Activated naive CD8-positive, alpha-beta T cell (primary cell): Measurements from ENCODE around the gene ITPK1.

Experiments
- H3K27ac Mint-ChIP-seq: one replicate; pipeline ENCODE4 v1.8.0; 2021; ENCODE audit warnings: mixed read lengths
- H3K27me3 Mint-ChIP-seq: one replicate; pipeline ENCODE4 v1.8.0; 2021; ENCODE audit warnings: mixed read lengths
- H3K36me3 Mint-ChIP-seq: one replicate; pipeline ENCODE4 v1.8.0; 2021; ENCODE audit warnings: mixed read lengths
- H3K4me1 Mint-ChIP-seq: one replicate; pipeline ENCODE4 v1.8.0; 2021; ENCODE audit warnings: low read depth, mixed read lengths
- H3K4me3 Mint-ChIP-seq: one replicate; pipeline ENCODE4 v1.8.0; 2021; ENCODE audit warnings: mild to moderate bottlenecking, mixed read lengths
- H3K9me3 Mint-ChIP-seq: one replicate; pipeline ENCODE4 v1.8.0; 2021; ENCODE audit warnings: low read depth, mixed read lengths

Gene ITPK1

DNA sequence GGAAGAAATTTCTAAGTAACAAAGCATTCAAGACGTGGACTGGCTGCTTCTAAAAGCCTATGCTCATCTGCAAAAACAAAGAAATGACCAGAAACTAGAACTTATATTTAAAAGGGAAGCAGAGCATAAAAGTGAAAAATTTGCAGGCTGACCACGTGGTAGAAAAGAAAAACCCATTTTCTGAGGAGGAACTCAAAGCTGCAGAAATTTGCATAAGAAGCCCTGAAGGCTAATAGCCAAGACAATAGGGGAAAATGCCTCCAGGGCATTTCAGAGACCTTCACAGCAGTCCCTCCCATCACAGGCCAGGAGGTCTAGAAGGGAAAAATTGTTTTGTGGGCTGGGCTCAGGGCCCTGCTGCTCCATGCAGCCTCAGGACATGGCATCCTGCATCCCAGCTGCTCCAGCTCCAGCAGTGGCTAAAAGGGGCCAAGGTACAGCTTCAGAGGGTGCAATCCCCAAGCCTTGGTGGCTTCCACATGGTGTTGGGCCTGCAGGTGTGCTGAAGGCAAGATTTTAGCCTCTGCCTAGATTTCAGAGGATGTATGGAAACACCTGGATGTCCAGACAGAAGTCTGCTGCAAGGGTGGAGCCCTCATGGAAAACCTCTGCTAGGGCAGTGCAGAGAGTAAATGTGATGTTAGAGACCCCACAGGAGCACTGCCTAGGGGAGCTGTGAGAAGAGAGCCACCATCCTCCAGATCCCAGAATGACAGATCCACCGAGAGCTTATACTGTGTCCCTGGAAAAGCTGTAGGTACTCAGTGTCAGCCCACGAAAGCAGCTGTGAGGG, 137.3 kb downstream of the ITPK1 start:
- H3K4me3 Mint-ChIP-seq = no peak overlapping the region
- H3K27ac Mint-ChIP-seq = no peak overlapping the region
- H3K36me3 Mint-ChIP-seq = peaks cover 42% of the 10 kb centered on the region
- H3K4me1 Mint-ChIP-seq = peaks cover 3% of the 10 kb centered on the region
- H3K9me3 Mint-ChIP-seq = peaks cover 9% of the 10 kb centered on the region
- H3K27me3 Mint-ChIP-seq = no peaks in the 10 kb centered on the region

DNA sequence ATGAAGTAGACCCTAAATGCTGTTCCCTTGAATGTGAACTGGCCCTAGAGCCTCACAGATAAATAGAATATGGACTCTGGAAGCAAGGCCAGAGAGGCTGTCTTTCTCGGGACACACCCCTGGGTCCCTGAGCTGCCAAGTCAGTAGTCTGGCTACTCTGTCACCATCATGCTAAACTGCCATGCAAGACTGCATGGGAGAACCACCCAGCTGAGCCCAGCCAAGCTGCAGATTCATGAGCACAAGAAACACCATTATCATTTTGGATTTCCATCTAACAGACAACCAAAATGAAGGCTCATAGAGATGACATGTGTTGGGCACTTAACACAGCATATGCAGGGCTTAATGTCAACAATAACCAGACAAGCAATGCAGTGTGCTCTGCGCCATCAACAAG, 139.5 kb downstream of the ITPK1 start:
- peaks cover 9% of the 10 kb centered on the region for H3K9me3 Mint-ChIP-seq
- H3K36me3 Mint-ChIP-seq = peaks cover 39% of the 10 kb centered on the region
- H3K27ac Mint-ChIP-seq = no peak overlapping the region
- no peak overlapping the region for H3K4me3 Mint-ChIP-seq
- peaks cover 2% of the 10 kb centered on the region for H3K4me1 Mint-ChIP-seq
- H3K27me3 Mint-ChIP-seq = no peaks in the 10 kb centered on the region

GRCh38 chr14:92974541-92975345, 141.0 kb downstream of the ITPK1 start:
- no peak overlapping the region for H3K27ac Mint-ChIP-seq
- H3K36me3 Mint-ChIP-seq = peaks cover 36% of the 10 kb centered on the region
- H3K9me3 Mint-ChIP-seq = peaks cover 9% of the 10 kb centered on the region
- no peaks in the 10 kb centered on the region for H3K27me3 Mint-ChIP-seq
- H3K4me3 Mint-ChIP-seq = no peak overlapping the region
- peaks cover 2% of the 10 kb centered on the region for H3K4me1 Mint-ChIP-seq

GRCh38 chr14:92973798-92974372, 141.8 kb downstream of the ITPK1 start:
- Mint-ChIP-seq H3K36me3 (peaks cover 28% of the 10 kb centered on the region), H3K9me3 (peaks cover 9% of the 10 kb centered on the region), H3K4me1 (peaks cover 2% of the 10 kb centered on the region), H3K27ac (no peak overlapping the region), H3K4me3 (no peak overlapping the region), H3K27me3 (no peaks in the 10 kb centered on the region)

GRCh38 chr14:92973261-92973797, 142.4 kb downstream of the ITPK1 start:
- H3K36me3 Mint-ChIP-seq = peaks cover 28% of the 10 kb centered on the region
- H3K27me3 Mint-ChIP-seq = no peaks in the 10 kb centered on the region

GRCh38 chr14:92971601-92972180, 144.0 kb downstream of the ITPK1 start:
- peaks cover 16% of the 10 kb centered on the region for H3K36me3 Mint-ChIP-seq
- peaks cover 2% of the 10 kb centered on the region for H3K4me1 Mint-ChIP-seq
- no peaks in the 10 kb centered on the region for H3K27me3 Mint-ChIP-seq
- H3K4me3 Mint-ChIP-seq = no peak overlapping the region
- H3K27ac Mint-ChIP-seq = no peak overlapping the region
- H3K9me3 Mint-ChIP-seq = peaks cover 3% of the 10 kb centered on the region

More at GRCh38 chr14:92973261-92973797, 142.4 kb downstream of the ITPK1 start:
- no peak overlapping the region for H3K27ac Mint-ChIP-seq
- H3K9me3 Mint-ChIP-seq = peaks cover 9% of the 10 kb centered on the region
- H3K4me3 Mint-ChIP-seq = no peak overlapping the region
- H3K4me1 Mint-ChIP-seq = peaks cover 2% of the 10 kb centered on the region

- H3K27me3 Mint-ChIP-seq = no peaks in the 10 kb centered on the region
- H3K4me1 Mint-ChIP-seq = peaks cover 5% of the 10 kb centered on the region
- no peak overlapping the region for H3K27ac Mint-ChIP-seq
- H3K9me3 Mint-ChIP-seq = peaks cover 3% of the 10 kb centered on the region
- H3K4me3 Mint-ChIP-seq = no peak overlapping the region
- peaks cover 10% of the 10 kb centered on the region for H3K36me3 Mint-ChIP-seq
Observed at GRCh38 chr14:92970271-92970670, 145.5 kb downstream of the ITPK1 start.

- no peaks in the 10 kb centered on the region for H3K27me3 Mint-ChIP-seq
- no peak overlapping the region for H3K27ac Mint-ChIP-seq
- peaks cover 10% of the 10 kb centered on the region for H3K36me3 Mint-ChIP-seq
- H3K4me1 Mint-ChIP-seq = peaks cover 6% of the 10 kb centered on the region
- peaks cover 3% of the 10 kb centered on the region for H3K9me3 Mint-ChIP-seq
- no peak overlapping the region for H3K4me3 Mint-ChIP-seq
Observed at GRCh38 chr14:92969871-92970270, 145.9 kb downstream of the ITPK1 start.

GRCh38 chr14:92969430-92969829, 146.3 kb downstream of the ITPK1 start:
- Mint-ChIP-seq H3K4me1 (peaks cover 6% of the 10 kb centered on the region), H3K36me3 (peaks cover 10% of the 10 kb centered on the region), H3K27ac (no peak overlapping the region), H3K4me3 (no peak overlapping the region), H3K27me3 (no peaks in the 10 kb centered on the region), H3K9me3 (peaks cover 3% of the 10 kb centered on the region)

GRCh38 chr14:92968291-92969020, 147.3 kb downstream of the ITPK1 start:
- H3K4me1 Mint-ChIP-seq = peaks cover 8% of the 10 kb centered on the region
- peaks cover 3% of the 10 kb centered on the region for H3K9me3 Mint-ChIP-seq
- no peak overlapping the region for H3K27ac Mint-ChIP-seq
- no peak overlapping the region for H3K4me3 Mint-ChIP-seq
- peaks cover 10% of the 10 kb centered on the region for H3K36me3 Mint-ChIP-seq
- no peaks in the 10 kb centered on the region for H3K27me3 Mint-ChIP-seq

DNA sequence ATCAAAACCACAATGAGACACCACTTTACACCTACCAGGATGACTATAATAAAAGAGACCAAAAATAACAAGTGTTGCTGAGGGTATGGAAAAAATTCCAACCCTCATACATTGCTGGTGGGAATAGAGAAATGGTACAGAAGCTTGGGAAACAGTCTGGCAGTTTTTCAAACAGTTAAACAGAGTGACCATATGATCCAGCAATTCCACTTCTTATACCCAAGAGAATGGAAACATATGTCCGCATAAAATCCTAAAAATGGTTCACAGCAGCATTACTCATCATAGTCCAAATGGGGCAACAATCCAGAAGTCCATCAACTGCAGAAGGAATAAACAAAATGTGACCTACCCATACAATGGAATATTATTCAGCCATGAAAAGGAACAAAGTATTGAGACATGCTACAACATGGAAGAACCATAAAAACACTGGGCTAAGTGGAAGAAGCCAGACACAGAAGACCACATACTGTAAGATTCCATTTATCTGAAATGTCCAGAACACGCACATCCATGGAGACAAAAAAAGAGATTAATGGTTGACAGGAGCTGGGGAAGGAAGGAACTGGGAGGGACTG, 148.3 kb downstream of the ITPK1 start:
- no peak overlapping the region for H3K27ac Mint-ChIP-seq
- peaks cover 6% of the 10 kb centered on the region for H3K36me3 Mint-ChIP-seq
- H3K4me3 Mint-ChIP-seq = no peak overlapping the region
- no peaks in the 10 kb centered on the region for H3K27me3 Mint-ChIP-seq
- H3K4me1 Mint-ChIP-seq = peaks cover 6% of the 10 kb centered on the region
- H3K9me3 Mint-ChIP-seq = peaks cover 3% of the 10 kb centered on the region

GRCh38 chr14:92965281-92965680, 150.4 kb downstream of the ITPK1 start:
- Mint-ChIP-seq H3K9me3 (peaks cover 3% of the 10 kb centered on the region), H3K36me3 (peaks cover 6% of the 10 kb centered on the region), H3K4me1 (peaks cover 6% of the 10 kb centered on the region), H3K27me3 (no peaks in the 10 kb centered on the region), H3K4me3 (no peak overlapping the region), H3K27ac (peak overlapping the region; percentile 50)

DNA sequence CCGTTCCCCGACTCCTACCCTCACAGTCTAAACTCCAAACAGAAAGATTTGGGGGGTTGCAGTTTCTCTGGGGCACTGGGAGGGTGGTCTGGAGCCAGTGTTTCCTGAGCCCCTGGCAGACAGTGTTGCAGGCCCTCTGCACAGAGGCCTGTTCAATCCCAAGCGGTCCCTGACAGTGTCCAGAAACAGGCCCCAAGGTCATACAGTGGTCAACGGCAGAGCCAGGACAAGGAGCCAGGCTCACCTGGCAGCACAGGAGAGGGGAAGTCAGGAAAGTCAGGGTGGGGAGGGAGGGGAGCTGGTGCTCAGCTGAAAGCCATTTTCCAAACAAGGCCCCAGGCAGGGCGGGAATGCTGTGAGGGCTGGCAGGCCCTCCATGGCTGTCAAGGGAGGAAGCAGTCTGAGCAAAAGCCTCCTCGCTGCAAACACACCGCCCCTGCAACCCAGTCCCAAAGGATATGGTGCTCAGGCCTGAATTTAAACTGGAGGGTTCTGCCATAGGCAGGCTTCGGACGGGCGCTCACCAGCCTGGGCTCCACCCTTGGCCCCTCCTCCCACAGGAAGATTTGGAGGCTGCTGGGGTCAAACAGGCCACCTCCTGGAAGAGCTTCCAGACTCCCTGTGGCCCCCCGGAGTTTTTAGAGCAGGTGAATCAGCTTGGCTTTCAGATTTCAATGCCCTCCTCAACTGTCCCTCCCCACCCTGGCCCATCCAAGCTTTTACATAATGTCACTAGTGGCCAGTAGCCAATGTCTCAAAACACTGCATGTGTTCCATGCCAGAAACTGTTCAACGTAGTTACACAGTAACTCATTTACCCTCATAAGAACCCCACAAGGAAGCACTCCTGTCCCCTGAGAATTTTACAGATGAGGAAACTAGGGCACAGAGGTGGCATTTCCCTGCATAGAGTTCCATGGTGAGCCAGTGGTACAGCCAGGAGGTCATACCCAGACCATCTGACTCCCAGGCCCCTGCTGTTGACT, 151.3 kb downstream of the ITPK1 start:
- H3K4me1 Mint-ChIP-seq = peaks cover 6% of the 10 kb centered on the region
- no peak overlapping the region for H3K4me3 Mint-ChIP-seq
- no peaks in the 10 kb centered on the region for H3K27me3 Mint-ChIP-seq
- peaks cover 6% of the 10 kb centered on the region for H3K36me3 Mint-ChIP-seq
- H3K9me3 Mint-ChIP-seq = peaks cover 3% of the 10 kb centered on the region
- H3K27ac Mint-ChIP-seq = no peak overlapping the region
